Fibroblast of skin of back (primary cell): ENCODE measurements around the gene ZNF688.
"Not testable (repeated sequence)": the region's sequence is repeated elsewhere in the genome, so short reads cannot be mapped to it uniquely, and the experiment has no call there.

Experiments used
- DNase-seq: peaks from one replicate; pipeline ENCODE4 v3.0.0-alpha.2; 2013

Gene ZNF688

GRCh38 chr16:30556125-30556473 is 15.4 kb downstream of the ZNF688 start:
- DNase-seq = no peak

GRCh38 chr16:30555315-30556124 is 16.0 kb downstream of the ZNF688 start:
- no peak for DNase-seq

GRCh38 chr16:30554557-30555314 is 16.8 kb downstream of the ZNF688 start:
- no peak for DNase-seq

GRCh38 chr16:30553393-30553899 is 18.1 kb downstream of the ZNF688 start:
- DNase-seq = no peak

- no peak for DNase-seq
These were observed 18.6 kb downstream of the ZNF688 start for GRCh38 chr16:30552956-30553355.

- DNase-seq = no peak
These were observed 19.7 kb downstream of the ZNF688 start for GRCh38 chr16:30551781-30552180.

- no peak for DNase-seq
These were observed 22.9 kb downstream of the ZNF688 start for GRCh38 chr16:30548416-30549253.

- no peak for DNase-seq
These were observed 25.4 kb downstream of the ZNF688 start for GRCh38 chr16:30546115-30546514.

- DNase-seq = no peak
These were observed 28.4 kb downstream of the ZNF688 start for GRCh38 chr16:30543067-30543466.

GRCh38 chr16:30541502-30542329 is 29.8 kb downstream of the ZNF688 start:
- peak; percentile 76 for DNase-seq

GRCh38 chr16:30540916-30541464 is 30.5 kb downstream of the ZNF688 start:
- DNase-seq = not testable (repeated sequence)

GRCh38 chr16:30539986-30540526 is 31.5 kb downstream of the ZNF688 start:
- not testable (repeated sequence) for DNase-seq

- DNase-seq = no peak
These were observed 32.2 kb downstream of the ZNF688 start for GRCh38 chr16:30539000-30539964.

GRCh38 chr16:30536391-30537024 is 35.0 kb downstream of the ZNF688 start:
- DNase-seq = not testable (repeated sequence)

GRCh38 chr16:30535777-30536190 is 35.7 kb downstream of the ZNF688 start:
- peak; percentile 72 for DNase-seq

- DNase-seq = no peak
These were observed 36.3 kb downstream of the ZNF688 start for GRCh38 chr16:30535106-30535776.

- DNase-seq = peak; percentile 78
These were observed 37.0 kb downstream of the ZNF688 start, which contains the start of gene ZNF747 for GRCh38 chr16:30534368-30535105. Gene ZNF747, minus strand, starts transcription at chr16:30534858. Its CDS starts 179 bp downstream, at chr16:30534679.
